ENCODE measurements around the gene SLC30A1. TPM values are rescaled to one million over a fixed set of nuclear protein-coding genes. Genes with fewer than 3 reads are reported as not detected.

SLC30A1 gene
- polyA plus RNA-seq, 1 of the 3 experiments (the other 2 are of a cell fraction) = 6.9 TPM

DNA sequence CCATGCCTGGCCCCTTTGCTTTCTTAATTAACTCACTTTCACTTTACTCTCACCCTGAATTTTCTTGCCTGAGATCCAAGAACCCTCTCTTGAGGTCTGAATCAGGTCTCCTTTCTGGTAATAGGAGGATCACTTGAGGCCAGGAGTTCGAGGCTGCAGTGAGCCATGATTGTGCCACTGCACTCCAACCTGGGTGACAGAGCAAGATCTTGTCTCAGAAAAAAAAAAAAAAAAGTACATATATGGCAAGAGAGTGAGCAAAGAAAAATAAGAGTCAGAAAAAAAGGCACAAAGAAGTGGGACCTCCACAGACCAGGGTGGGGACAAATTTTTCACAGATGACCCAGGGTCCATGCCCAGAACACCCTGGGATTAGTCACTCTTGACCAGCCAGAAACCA, 52.9 kb downstream of the SLC30A1 start (continued):
- TF ChIP-seq, protein P1, sequence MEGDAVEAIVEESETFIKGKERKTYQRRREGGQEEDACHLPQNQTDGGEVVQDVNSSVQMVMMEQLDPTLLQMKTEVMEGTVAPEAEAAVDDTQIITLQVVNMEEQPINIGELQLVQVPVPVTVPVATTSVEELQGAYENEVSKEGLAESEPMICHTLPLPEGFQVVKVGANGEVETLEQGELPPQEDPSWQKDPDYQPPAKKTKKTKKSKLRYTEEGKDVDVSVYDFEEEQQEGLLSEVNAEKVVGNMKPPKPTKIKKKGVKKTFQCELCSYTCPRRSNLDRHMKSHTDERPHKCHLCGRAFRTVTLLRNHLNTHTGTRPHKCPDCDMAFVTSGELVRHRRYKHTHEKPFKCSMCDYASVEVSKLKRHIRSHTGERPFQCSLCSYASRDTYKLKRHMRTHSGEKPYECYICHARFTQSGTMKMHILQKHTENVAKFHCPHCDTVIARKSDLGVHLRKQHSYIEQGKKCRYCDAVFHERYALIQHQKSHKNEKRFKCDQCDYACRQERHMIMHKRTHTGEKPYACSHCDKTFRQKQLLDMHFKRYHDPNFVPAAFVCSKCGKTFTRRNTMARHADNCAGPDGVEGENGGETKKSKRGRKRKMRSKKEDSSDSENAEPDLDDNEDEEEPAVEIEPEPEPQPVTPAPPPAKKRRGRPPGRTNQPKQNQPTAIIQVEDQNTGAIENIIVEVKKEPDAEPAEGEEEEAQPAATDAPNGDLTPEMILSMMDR (IDR thresholded peaks at IDR 0.05) = no peak
- TF ChIP-seq FOXM1 (IDR thresholded peaks at IDR 0.05; ENCODE audit: low read depth) (no peak), USF1 (IDR thresholded peaks at IDR 0.05; ENCODE audit: borderline replicate concordance, low read depth) (no peak)

GRCh38 chr1:211525101-211525676, 53.8 kb downstream of the SLC30A1 start:
- Histone ChIP-seq H3K79me2 (ENCODE audit: insufficient read depth) (no peaks in the 10 kb centered on the region), H3K9me2 (no peaks in the 10 kb centered on the region), H2AFZ (ENCODE audit: low read depth) (no peak overlapping the region), H3K27me3 (ENCODE audit: insufficient read depth) (no peaks in the 10 kb centered on the region), H3K9ac (no peak overlapping the region), H3F3A (replicated peaks; ENCODE audit: insufficient read depth) (no peaks in the 10 kb centered on the region), H3K27ac (ENCODE audit: low read depth in 2 of 2, low read length in 1 of 2) (no peak overlapping the region), H3K4me1 (ENCODE audit: control insufficient read depth in 1 of 2, insufficient read depth in 2 of 2, low read depth in 1 of 2, low read length in 1 of 2) (no peaks in the 10 kb centered on the region; a peak in 1 of 4 replicates), H3K4me3 (ENCODE audit: low read depth in 2 of 2, low read length in 1 of 2) (no peak overlapping the region), H4K20me1 (ENCODE audit: insufficient read depth) (no peaks in the 10 kb centered on the region), H3K4me2 (no peak overlapping the region), H3K36me3 (replicated peaks in 1 of 2; ENCODE audit: control insufficient read depth in 1 of 2, insufficient read depth in 2 of 2, low read length in 1 of 2) (no peaks in the 10 kb centered on the region), H3K9me3 (no peaks in the 10 kb centered on the region)
- 91% methylated on average over 9 of the region's 9 CpGs for WGBS (ENCODE audit: low lambda C conversion rate)
- TF ChIP-seq MXI1 (IDR thresholded peaks at IDR 0.05; ENCODE audit: low read depth, low read length) = no peak
- ChIA-PET CTCF (interaction anchor here (1.4 to 6.4 kb wide), 5 partner anchors 11 to 198 kb away, joined by 3 to 67 read pairs (median 3); no protein-coding TSS in a partner anchor), POLR2A (no interaction called here)
- DNase-seq = no peak

DNA sequence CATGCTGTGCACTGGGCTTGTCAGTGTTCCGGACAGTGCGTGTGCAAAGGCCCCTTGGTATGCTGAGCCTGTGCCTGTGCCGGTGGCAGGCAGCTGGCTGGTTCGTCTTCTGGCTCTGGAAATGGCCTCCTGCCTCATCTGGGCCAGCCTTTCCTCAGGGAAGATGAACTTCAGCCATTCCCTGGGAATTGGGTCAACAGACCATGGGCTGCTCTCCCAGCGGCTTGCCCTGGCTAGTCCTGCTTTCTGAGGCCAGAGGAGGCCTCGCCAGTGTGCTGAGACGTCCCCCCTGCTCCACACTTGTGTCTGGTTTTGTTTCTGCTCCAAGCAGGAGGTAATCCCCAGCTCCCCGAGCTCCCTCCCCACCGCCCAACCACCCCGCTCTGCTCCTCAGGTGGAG, 54.4 kb downstream of the SLC30A1 start:
- 93% methylated on average over 5 of the region's 10 CpGs for WGBS (ENCODE audit: low lambda C conversion rate)
- TF ChIP-seq REST (IDR thresholded peaks at IDR 0.05; ENCODE audit: low read depth, low read length) (no peak), RCOR1 (IDR thresholded peaks at IDR 0.05; ENCODE audit: low read length) (no peak), TCF12 (IDR thresholded peaks at IDR 0.05) (no peak), GABPA (IDR thresholded peaks at IDR 0.05; ENCODE audit: low read depth) (no peak), YY1 (IDR thresholded peaks at IDR 0.05; ENCODE audit: low read depth) (no peak), NRF1 (IDR thresholded peaks at IDR 0.05; ENCODE audit: low read depth, low read length) (no peak), MXI1 (IDR thresholded peaks at IDR 0.05; ENCODE audit: low read depth, low read length) (no peak), USF1 (IDR thresholded peaks at IDR 0.05; ENCODE audit: borderline replicate concordance, low read depth) (no peak), ELF1 (IDR thresholded peaks at IDR 0.05) (no peak), PBX3 (IDR thresholded peaks at IDR 0.05) (no peak), SIN3A (IDR thresholded peaks at IDR 0.05; ENCODE audit: borderline replicate concordance, low read depth, low read length) (no peak), TEAD4 (IDR thresholded peaks at IDR 0.05; ENCODE audit: borderline replicate concordance, insufficient read depth) (no peak), TAF1 (IDR thresholded peaks at IDR 0.05; ENCODE audit: borderline replicate concordance, low read depth, low read length) (no peak)
- TF ChIP-seq, protein P2, sequence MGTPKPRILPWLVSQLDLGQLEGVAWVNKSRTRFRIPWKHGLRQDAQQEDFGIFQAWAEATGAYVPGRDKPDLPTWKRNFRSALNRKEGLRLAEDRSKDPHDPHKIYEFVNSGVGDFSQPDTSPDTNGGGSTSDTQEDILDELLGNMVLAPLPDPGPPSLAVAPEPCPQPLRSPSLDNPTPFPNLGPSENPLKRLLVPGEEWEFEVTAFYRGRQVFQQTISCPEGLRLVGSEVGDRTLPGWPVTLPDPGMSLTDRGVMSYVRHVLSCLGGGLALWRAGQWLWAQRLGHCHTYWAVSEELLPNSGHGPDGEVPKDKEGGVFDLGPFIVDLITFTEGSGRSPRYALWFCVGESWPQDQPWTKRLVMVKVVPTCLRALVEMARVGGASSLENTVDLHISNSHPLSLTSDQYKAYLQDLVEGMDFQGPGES (IDR thresholded peaks at IDR 0.05; ENCODE audit: low read depth, low read length) = no peak

More for the DNA sequence above, 54.4 kb downstream of the SLC30A1 start:
- Histone ChIP-seq H2AFZ (ENCODE audit: low read depth) (no peak overlapping the region), H3K4me2 (no peak overlapping the region), H3K9me2 (no peaks in the 10 kb centered on the region), H3K4me3 (ENCODE audit: low read depth in 2 of 2, low read length in 1 of 2) (no peak overlapping the region), H3K9me3 (no peaks in the 10 kb centered on the region), H3K36me3 (replicated peaks in 1 of 2; ENCODE audit: control insufficient read depth in 1 of 2, insufficient read depth in 2 of 2, low read length in 1 of 2) (no peaks in the 10 kb centered on the region), H3K4me1 (ENCODE audit: control insufficient read depth in 1 of 2, insufficient read depth in 2 of 2, low read depth in 1 of 2, low read length in 1 of 2) (no peaks in the 10 kb centered on the region; a peak in 1 of 4 replicates), H3K27me3 (ENCODE audit: insufficient read depth) (no peaks in the 10 kb centered on the region), H3K9ac (no peak overlapping the region), H3F3A (replicated peaks; ENCODE audit: insufficient read depth) (no peaks in the 10 kb centered on the region), H3K27ac (ENCODE audit: low read depth in 2 of 2, low read length in 1 of 2) (no peak overlapping the region), H4K20me1 (ENCODE audit: insufficient read depth) (no peaks in the 10 kb centered on the region), H3K79me2 (ENCODE audit: insufficient read depth) (no peaks in the 10 kb centered on the region)
- DNase-seq = no peak
- CTCF ChIA-PET = interaction anchor here (1.4 to 6.4 kb wide), 5 partner anchors 10 to 197 kb away, joined by 3 to 67 read pairs (median 3); no protein-coding TSS in a partner anchor
- POLR2A ChIA-PET = no interaction called here

Measured in SK-N-SH (cell line).